ENCODE results near the gene TBX20.
"Not testable (repeated sequence)": the region's sequence is repeated elsewhere in the genome, so short reads cannot be mapped to it uniquely, and the experiment has no call there.

DNA sequence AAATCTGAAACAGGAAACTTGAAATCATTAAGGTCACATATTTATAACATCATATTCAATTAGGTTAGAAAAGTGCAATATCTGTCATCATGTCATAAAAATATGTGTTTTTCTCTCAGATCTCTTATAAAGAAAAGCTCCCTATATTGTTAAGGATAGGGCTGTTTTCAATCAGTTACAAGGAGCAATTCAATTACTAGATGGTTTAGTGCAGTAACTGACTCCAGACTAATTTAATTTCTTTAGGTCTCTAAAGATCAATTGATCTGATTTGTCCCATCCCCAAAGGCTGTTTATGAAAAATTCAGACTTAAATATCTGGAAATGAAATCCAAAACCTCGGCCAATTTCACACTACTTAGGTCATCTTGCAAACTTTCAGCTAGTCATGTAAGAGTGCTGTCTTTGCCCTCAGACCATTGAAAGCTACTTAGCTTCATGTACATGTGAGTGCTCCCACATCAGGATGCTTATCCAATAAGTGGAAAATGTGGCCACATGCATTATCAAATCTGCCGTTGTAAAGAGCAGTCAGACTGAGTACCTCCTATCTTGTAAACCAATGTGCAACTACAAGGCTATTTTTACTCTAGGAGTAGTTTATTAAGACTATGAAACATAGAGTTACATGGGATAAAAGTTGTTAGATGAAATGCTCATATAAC, 24.7 kb downstream of the TBX20 start:
- TF ChIP-seq CTCF, POLR2A (IDR thresholded peaks at IDR 0.05): not testable (repeated sequence)

Measured in right lobe of liver (tissue), 4 donors.